NAMALWA (cell line): ENCODE data around the gene HLA-G.
"Not testable (repeated sequence)": the region's sequence is repeated elsewhere in the genome, so short reads cannot be mapped to it uniquely, and the experiment has no call there.

ENCODE experiments used
- DNase-seq: peaks from one replicate; pipeline ENCODE4 v3.0.0-alpha.2; 2015; ENCODE audit warnings: low spot score

Gene HLA-G

GRCh38 chr6:29872791-29873190 lies 45.2 kb downstream of the HLA-G start:
- no peak for DNase-seq

- no peak for DNase-seq
Measured at GRCh38 chr6:29875257-29875656, 47.6 kb downstream of the HLA-G start.

- DNase-seq, result not testable (repeated sequence)
Measured at GRCh38 chr6:29875734-29876133, 48.1 kb downstream of the HLA-G start.
